HG02981 (cell line): ENCODE data around the gene SLC26A8.
"Not testable (repeated sequence)": the region's sequence is repeated elsewhere in the genome, so short reads cannot be mapped to it uniquely, and the experiment has no call there.

Experiments used
- ATAC-seq: cut with Tn5 transposase; IDR thresholded peaks from one replicate; pipeline ENCODE4 v1.9.1; 2021; ENCODE audit warnings: mild to moderate bottlenecking, moderate library complexity; ENCODE audit not compliant: unreplicated experiment

The SLC26A8 gene

DNA sequence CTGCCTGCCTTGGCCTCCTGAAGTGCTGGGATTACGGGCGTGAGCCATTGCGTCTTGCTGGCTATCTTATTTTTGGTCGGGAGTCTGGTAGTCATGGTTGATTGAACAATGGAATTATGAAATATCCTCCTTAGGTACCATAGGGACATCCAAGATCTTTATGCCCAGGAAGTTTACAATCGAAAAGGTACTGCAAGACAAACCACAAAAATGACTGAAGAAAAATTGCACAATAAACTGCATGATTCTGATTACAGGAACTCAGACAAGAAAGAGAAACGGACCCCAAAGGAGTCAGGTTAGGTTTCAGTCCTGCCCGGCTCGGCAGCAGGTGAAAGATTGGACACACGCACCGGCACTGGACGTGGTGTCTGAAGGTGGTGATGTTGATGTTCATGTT is 5.3 kb downstream of the SLC26A8 start:
- no peak for ATAC-seq

DNA sequence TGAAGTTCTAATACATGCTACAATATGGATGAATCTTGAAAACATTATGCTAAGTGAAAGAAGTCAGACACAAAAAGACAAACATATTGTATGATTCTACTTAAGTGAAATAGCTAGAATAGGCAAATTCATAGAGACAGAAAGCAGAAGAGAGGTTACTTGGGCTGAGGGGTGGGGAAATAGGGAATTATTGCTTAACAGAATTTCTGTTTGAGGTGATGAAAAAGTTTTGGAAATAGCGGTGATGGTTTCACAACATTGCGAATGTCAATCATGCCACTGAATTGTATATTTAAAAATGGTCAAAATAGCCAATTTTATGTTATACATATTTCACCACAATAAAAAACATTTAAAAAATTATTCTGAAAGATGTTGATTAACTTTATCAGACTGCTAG is 6.1 kb downstream of the SLC26A8 start:
- no peak for ATAC-seq

DNA sequence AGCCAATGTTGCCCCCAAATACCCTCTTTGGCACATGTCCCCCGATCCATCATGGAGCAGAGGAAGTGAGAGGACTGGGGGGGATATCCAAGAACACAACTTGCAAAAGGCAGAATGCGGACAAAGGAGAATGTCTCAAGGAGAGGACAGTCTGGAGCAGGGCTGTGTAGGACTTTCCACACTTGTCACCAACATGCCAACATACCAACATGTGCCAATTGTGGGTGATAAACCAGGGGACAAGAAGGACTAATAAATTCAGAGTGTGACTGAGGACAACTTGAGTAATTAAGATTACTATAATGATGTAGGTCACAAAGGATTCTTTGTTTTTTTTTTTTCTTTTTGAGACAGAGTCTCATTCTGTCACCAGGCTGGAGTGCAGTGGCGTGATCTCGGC is 8.8 kb downstream of the SLC26A8 start:
- ATAC-seq = no peak

DNA sequence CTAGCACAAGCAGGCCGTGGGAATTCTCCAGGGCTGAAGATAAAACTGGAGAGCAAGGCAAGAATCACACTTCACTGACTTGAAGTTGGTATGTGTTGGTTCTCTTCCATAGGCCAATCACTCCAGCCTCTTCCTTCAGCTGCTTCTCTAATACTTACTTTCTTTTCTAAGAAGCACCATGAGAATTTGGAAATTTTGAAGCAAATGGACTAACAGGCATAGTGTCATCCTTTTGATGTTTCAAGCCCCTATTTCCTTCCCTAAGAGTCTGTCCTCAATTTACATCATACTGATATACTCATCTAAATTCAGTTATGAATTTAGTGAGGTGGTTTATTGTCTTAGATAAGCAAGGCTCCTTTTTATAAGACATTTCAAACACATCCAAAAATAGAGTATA is 24.0 kb downstream of the SLC26A8 start:
- ATAC-seq = no peak

DNA sequence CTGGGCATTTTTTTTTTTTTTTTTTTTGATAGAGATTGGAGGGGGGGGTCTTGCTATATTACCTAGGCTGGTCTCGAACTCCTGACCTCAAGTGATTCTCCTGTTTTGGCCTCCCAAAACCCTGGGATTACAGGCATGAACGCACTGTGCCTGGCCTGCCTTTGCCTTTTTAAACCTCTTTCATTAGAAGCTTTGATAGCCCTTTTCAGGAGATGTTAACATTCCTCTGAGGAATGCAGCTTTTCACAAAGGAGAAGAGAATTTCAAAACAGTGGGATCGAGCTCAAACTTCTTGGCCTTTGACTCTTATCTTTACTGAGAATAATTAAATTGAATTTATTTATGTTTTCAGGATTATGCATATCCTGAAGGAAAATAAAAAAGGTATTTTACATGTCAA is 31.3 kb downstream of the SLC26A8 start:
- ATAC-seq = no peak

DNA sequence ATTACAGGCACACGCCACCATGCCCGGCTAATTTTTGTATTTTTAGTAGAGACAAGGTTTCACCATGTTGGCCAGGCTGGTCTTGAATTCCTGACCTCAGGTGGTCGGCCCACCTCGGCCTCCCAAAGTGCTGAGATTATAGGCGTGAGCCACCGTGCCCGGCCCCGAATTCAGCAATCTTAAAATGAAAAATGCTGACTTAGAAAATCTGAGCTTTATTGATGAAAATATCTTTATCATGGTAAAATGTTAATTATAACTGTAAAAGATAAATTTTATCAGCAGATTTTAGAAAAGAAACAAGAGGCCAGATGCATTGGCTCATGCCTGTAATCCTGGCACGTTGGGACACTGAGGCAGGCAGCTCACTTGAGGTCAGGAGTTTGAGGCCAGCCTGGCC is 36.4 kb downstream of the SLC26A8 start:
- not testable (repeated sequence) for ATAC-seq

DNA sequence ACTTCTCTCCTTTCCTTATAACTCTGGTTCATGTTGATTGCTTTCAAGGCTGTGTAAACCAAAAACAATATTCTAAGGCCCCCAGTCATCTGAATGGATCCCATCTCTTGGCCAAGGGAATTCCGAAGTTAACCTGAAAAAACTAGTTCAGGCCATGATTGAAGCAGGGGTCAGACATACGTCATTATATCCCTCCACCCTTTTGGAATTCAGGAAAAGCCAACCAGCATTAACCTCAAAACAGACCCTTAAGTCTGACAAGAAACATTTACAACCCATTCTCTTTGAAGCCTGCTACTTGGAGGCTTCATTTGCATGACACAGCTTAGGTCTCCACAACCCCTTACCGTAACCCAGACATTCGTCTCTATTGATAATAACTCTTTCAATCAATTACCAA is 39.7 kb downstream of the SLC26A8 start:
- no peak for ATAC-seq

DNA sequence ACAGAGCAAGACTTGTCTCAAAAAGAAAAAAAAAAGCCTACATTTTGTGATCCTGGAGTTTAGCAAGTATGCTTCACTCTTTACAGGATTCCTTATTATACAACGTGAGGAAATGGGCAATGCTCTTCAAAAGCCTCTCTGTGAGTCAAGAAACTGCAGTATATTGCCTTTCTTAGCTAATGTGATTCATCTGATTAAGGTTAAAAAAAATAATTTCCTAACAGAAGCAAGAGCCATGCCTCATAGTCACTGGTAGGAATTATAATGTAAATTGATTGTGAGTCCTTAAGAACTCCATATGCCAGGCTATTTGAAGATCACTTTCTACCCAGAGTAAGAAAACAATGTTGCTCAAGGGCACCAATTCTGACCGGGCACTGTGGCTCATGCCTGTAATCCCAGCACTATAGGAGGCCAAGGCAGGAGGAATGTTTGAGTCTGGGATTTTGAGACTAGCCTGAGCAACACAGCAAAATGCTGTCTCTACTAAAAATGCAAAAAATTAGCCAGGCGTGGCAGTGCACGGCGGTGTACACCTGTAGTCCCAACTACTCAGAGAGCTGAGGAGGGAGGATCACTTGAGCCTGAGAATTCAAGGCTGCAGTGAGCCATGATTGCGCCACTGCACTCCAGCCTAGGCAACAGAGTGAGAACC is 43.3 kb downstream of the SLC26A8 start:
- ATAC-seq = no peak

DNA sequence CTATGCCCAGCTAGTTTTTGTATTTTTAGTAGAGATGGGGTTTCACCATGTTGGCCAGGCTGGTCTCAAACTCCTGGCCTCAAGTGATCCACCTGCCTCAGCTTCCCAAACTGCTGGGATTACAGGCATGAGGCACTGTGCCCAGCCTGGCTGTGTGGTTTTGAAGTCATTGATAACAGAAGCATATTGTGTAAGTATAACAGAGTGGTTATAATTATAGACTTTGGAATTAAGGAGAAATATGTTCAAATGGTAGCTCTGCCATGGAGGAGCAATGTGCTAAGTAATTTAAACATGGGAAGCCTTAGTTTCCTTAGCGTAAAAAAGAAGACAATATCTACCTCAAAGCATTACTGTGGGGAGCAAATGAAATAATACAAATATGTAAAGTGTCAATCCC is 44.3 kb downstream of the SLC26A8 start:
- ATAC-seq = not testable (repeated sequence)

DNA sequence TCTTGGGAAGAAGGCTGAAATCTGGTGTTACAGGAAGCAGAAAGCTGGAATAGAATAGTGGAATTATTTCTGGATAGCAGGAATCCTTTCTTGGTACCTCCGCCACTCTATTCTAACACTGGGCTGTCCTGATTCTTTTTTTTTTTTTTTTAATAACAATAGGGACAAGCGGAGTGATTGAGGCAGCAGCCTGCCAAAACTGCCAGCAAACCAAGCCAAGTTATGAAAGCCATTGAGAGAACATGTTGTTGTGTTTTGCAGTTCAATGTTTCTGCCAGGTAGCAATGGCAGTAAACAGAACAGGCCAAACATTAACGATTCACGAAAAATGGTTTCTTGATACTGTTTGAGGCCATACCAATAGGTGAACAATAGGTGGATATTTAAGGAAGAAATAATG is 47.1 kb downstream of the SLC26A8 start:
- ATAC-seq = no peak

DNA sequence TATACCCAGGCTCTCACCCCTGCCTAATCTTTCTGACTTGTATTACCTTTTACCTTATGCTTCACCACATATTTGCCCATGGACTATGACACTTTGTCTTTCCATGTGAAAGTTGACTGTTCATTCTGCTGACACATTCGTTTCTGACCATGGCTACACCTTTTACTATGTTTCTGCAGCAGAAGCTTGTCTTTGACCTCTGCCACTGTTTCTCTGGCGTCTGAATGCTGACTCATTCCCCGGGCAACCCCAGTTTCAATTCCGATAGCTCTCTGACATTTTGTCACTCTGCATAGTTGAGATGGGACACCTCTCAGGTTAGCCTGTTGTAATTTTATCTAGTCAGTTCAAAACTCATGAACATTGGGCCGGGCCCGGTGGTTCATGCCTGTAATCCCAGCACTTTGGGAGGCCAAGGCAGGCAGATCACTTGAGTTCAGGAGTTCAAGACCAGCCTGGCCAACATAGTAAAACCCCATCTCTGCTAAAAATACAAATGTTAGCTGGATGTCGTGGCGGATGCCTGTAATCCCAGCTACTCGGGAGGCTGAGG is 50.7 kb downstream of the SLC26A8 start:
- ATAC-seq = peak; percentile 64

DNA sequence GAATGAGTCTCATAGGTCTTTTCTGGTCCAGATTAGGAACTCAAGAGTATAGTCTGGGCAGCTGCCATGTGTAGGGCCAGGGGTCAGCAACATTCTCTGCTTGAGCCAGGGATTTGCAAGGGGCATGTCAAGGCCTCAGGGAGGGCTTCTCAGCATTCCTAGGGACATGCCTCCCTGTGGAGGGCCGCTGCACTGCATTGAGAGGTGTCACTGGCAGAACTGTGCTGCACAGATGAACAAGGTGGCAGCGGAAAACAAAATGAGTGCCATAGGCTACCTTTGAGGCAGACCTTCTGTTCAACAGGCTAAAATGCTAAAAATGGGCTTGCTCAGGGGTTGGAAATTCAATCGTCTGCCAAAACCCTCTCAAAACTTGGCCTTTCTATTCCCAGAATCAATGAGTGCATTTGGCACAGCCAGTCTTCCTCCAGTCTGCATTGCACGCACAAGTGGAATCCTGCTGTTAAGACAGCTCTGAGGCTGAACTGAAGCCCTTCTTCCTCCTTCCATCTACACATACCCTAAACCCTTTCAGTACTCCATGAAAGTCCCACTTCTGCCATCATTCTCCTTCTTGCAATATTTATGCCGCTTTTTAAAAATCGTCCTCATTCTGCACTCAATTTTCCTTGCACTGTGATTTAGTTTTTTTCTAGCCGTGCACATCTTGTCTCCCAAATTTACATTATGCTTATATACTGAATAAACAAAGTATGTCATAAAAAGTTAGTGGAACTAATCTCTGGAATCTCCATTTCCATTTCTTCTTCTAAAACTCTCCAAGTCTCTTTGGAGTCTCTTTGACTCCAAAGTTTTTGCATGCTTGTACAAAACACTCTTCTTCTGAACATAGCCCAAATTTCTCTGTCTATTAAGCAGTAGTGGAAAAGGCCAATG is 51.7 kb downstream of the SLC26A8 start:
- no peak for ATAC-seq

DNA sequence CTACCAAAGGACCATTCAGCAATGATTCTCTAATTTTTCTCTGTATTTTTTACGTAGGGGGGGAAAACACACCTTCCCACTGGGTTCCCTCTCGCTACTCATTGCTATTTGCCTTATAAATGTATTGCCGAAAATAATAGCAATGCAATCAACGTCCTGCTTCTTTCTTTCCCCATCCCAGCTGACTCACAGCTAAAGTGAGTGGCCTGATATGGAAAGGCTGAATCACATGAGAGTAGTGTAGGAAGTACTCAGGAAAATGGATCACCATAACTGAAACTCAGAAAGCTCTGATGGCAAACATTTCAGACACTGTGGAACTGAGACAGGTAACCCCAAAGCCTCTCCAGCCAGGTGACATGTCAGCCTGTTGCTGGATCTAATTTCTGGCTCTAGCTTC is 54.3 kb downstream of the SLC26A8 start:
- ATAC-seq = no peak

DNA sequence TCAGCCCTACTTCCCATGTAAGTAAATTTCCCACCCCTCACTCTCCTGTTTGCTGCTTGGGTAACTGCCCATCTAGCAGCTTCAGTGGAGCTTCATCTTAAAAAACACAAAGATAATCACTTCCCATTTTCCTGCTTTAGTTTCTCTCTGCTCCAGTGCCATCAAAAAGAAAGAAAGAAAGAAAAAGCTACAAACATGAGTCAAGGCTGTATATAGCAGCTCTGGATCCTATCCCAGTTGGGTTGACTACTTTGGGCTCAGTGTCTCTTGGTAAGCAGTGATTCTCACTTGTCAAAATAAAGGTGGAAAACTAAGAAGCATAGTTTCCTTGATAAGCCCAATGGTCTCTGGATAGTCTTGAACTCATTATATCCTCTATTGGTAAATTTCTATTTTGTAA is 54.8 kb downstream of the SLC26A8 start:
- no peak for ATAC-seq

DNA sequence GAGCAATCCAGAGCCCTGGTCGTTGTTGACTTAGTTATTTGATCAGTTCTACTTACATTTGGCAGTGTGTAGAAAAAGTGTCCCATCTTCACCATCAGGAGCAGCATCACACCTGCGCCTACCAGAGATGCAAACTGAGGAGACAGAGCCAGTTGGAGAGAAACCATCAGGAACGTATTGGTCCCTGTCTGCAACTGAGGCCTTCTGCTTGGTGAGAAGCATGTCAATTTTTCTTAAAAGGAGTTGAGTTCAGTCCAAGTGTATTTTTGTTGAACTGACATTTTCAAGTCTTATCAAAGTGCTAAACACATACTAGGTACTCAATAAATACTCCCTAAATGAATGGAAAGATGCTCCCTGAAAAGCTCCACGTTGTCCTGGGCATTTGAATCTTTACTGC is 55.6 kb downstream of the SLC26A8 start:
- ATAC-seq = no peak

DNA sequence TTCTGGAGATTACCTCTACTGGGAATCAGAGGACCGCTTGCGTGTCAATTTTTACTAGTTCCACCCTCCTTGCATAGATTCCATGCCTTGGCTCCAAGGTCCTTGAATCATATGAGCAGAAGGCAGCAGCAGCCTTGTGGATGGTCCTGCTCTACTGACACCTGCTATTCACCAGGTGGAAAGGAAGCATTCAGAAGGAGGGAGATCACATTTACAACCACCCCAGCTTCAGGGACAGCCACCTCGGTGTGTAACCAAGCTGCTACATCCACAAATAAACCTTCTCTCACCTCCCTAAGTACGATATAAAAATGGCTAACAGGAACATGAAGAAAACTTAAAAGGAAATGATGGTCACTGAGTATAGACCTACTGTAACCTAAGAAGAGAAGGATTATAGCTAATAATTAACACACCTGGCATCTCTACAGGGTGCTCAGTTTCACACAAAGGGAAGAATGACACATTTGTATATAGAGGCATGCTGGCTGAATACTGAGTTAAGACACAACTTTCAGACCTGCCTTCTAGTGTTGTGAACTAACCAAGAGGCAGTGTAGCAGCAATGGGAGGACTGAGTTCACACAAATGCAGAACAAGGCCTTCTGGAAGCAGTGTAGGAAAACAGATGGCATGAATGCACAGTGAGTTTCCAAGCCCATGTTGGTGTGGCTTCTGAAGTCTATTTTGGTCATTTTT is 57.2 kb downstream of the SLC26A8 start:
- ATAC-seq = no peak

DNA sequence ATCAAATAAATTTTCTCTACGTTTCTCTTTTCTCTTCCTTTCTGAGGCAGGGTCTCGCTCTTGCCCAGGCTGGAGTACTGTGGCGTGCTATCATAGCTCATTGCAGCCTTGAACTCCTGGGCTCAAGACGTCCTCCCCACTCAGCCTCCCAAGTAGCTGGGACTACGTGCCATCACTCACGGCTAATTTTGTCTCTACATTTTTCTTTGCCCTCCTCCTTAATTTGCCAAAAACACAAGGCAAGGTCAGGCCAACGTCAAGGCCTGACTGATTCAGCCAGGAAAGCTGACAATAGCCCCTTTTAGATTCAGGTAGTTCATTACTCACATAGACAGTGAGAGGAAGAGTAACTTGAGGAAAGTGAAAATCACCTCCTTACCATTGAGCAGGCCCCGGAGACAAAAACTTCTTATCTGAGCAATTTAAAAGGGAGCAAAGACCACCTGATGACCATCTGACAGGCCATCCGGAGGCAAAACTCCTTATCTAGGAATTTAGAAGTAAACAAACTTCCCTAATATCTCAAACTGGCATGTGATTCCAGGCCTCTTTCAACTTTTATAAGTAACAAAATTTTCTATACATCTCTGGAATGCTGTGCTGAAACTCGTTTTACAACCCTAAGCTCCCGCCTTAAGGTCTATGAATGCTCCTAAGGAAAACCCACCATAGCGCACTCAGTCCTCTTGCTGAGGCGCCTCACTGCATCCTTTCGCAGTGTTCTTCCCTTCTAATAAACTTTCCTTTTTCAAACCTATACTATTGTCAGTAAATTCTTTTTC is 61.5 kb downstream of the SLC26A8 start:
- ATAC-seq = no peak

DNA sequence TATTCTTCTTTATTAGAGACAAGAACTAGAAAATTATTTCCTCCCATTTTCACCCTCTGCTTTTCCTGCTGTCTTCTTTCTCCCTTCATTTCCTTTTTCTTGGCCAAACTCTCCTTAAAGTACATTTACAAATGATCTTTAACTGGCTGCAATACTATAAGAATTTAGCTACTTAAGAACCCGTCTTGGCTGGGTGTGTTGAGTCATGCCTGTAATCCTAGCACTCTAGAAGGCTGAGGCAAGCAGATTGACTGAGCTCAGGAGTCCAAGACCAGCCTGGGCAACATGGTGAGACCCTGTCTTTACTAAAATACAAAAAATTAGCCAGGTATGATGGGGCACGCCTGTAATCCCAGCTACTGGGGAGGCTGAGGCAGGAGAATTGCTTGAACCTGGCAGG is 64.3 kb downstream of the SLC26A8 start:
- ATAC-seq = no peak

DNA sequence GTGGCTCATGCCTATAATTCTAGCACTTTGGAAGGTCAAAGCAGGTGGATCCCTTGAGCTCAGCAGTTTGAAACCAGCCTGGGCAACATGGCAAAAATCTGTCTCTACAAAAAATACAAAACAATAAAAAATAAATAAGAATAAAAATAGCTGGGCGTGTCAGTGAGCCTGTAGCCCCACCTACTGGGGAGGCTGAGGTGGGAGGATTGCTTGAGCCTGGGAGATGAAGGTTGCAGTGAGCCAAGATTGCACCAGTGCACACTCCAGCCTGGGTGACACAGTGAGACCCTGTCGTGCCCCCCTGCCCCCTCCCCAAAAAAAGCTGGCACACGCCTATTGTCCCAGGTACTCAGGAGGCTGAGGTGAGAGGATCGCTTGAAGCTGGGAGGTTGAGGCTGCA is 68.5 kb downstream of the SLC26A8 start:
- no peak for ATAC-seq

DNA sequence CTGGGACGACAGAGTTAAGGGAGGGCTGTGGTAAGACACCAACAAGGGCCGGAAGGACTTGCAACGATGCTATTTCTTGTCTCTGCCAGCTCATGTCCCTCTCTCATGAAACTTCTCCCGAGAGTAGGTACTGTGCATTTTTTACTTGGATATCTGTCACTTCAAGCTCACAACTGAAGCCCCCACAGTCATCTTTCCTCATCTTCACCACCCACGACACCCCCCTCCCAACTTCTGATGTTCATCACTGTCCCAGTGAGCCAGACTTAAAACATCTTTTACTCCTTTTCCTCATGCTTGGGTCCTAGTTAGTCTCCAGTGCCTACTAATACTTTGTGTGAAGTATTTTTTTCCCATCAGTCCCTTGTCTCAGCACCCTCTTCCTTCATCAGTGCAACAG is 68.9 kb downstream of the SLC26A8 start:
- ATAC-seq = no peak

DNA sequence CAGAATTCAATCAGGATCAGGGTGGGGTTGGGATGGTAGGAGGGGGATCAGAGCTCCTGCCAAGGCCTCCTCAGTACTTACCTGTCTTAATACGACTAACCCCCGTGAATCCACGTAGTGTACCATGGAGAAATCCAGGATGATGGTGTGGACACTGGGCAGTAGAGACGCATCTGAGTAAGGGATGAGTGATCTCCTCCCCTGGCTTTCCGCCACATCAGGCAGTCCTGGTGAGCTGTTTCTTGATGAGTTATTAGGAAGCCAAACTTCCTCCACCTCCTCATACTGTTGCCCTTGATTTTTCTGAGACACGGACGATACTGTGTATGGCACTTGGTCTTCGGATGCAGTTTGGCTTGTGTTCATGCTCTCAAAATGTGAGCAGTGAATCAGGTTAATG is 69.4 kb downstream of the SLC26A8 start:
- ATAC-seq = no peak
